ENCODE data around the gene BBX. TPM values are rescaled to one million over a fixed set of nuclear protein-coding genes. Genes with fewer than 3 reads are reported as not detected.
"Not testable (repeated sequence)": the region's sequence is repeated elsewhere in the genome, so short reads cannot be mapped to it uniquely, and the experiment has no call there.

Gene BBX
- total RNA-seq, 1 donor from 2014 or later, result 45.8 TPM

DNA sequence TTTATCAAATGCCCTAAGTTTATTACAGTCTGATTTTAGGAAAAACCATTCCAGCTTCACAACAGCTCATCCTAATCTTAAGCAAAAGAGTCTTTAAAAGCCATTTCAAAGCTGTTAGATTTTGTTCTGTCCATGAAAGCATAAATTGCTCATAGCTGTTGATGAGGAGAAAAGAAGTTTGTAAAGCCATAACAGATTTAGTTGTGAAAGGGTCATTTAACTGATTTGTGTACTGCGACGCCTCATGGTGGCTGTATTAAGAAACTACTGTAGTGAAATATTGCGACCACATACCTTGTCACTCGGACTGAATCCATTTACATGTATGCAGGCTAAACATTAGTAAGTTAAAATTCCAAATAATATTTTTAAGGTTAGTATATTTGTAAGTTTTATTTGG is 20.9 kb downstream of the BBX start:
- DNase-seq, result no peak

DNA sequence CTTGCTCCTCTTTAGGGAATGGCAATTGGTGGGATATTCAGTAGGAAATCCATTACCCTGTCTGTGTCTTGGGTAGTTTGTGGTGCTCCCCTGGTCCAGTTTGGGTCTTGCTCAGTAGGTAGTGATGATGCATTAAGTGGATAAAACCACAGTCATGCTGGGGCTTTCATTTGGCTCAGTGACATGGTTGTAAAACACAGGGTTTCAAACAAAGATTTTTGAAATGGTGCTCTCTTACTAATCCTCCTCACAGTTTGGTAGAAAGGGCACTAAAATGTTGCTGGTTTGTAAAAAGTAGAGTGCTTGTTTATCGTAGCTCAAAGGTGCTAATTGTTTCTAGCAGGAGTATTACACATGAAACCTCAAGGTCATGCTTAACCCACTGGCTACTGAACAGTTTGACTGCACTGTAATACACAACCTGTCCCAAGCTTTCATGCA is 22.9 kb downstream of the BBX start:
- no peak for DNase-seq

DNA sequence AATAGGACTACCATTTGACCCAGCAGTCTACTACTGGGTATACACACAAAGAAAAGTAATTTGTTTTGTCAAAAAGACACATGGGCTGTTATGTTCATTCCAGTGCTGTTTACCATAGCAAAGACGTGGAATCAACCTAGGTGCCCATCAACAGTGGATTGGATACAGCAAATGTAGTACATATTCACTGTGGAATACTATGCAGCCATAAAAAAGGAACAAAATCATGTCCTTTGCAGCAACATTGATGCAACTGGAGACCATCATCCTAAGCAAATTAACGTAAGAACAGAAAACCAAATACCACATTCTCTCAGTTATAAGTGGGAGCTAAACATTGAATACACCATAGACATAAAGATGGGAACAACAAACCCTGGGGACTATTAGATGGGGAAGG is 25.8 kb downstream of the BBX start:
- no peak for DNase-seq

DNA sequence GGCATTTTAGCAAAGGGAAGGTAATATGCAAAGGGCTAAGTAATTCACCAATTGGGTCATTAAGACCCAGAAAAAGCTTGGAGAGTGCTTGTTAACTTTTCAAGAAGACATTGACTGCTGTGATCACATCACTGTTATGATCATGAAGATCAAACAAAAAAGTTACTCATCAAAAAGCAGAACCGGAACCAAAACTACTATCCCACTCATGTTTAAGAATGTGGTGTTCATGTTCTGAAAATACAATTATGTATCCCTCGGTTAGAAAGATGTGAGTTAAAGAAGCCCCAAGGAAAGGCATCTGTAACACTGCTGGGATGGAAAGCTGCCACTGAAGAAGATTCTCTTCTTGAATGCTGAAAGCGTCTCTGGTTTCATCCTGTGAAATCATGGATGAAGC is 32.6 kb downstream of the BBX start:
- no peak for DNase-seq

DNA sequence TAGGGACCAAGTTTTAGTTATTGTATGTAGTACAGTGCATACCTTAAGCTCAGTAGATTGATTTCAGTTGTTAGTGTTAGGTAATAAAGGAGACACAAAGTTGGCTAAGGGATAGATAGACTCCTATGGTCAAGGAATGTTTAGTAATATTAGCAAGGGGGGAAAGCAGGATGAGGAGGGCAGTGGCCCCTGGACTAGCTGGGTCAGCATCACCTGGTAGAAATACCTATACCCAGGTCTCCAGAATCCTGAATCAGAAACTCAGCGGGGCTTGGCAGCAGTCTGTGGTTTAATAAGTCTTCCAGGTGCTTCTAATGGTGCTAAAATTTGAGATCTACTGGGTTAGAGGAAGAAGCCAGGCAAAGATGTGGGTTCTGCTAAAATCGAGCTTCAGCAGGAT is 35.0 kb downstream of the BBX start:
- no peak for DNase-seq

DNA sequence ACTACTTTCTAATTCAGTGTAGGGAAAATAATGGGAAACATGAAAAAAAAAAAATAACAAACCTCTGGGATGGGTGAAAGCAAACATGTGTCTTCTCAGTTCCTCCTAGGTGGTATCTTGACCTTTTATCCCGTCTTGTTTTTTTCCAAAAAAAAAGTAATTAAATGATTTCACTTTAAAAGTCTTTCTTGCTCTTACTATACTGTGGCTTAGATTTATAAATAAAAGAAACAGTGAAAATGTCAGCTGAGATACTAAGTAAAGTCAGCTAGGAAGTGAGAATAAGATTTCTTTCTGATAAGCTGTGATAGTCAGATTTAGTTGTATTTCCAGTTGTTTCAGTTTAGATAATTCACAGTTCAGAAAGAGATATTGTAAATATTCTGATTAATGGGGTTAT is 37.4 kb downstream of the BBX start:
- no peak for DNase-seq

DNA sequence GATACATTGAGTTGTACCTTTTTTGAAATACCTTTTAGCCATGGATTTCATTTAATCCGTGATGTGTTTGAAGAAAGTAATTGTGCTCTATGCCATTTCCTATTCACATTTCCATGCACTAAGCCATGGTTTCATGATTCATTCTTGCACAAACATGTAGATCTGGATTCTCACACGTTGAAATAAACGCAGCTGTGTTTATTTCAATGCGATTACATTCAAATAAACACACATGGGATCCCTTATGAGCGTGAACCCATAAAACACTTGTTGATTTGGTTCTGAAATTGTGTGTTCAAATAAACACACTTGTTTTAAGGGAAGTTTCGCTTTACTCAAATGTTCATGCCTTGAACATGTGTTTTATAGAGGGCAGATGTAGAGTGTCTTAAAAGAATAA is 39.2 kb downstream of the BBX start:
- DNase-seq, result no peak

DNA sequence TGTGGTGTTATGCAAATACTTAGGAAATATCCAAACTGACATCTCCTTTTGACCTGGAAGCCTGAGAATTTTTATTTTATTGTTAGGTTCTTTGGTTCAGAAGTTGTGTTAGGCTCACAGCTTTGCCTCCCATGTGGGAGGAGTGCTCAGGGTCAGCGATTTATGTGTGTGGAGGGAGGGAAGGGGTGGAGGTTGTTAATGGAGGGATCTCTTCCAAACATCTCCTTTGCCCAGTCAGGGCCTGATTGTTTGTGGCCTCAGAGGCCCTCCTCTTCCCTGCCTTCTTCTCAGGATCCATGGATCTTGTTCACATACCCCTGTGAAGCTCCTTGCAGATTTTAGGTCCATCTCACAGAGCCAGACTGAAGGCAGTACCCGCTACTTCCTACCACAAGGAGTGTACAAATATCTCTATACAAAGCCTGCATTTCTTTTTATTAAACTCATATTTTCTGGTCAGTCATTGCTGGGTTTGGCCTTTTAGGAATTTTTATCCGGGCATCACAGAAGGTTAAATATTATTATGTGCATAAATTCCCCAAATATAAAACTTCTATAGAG is 40.3 kb downstream of the BBX start:
- DNase-seq, result no peak

DNA sequence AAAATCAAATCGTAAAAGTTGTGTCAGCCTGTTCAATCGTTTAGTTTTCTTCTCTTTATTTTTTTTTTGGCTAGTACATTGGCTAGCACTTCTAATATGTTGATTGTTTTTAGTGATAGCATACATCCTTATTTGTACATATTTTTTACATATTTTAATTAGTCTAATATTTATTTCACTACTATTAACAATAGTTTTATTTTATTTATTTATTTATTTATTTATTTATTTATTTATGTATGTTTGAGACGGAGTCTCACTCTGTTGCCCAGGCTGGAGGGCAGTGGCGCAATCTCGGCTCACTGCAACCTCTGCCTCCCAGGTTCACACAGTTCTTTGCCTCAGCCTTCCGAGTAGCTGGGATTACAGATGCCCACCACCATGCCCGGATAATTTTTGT is 42.5 kb downstream of the BBX start:
- not testable (repeated sequence) for DNase-seq

DNA sequence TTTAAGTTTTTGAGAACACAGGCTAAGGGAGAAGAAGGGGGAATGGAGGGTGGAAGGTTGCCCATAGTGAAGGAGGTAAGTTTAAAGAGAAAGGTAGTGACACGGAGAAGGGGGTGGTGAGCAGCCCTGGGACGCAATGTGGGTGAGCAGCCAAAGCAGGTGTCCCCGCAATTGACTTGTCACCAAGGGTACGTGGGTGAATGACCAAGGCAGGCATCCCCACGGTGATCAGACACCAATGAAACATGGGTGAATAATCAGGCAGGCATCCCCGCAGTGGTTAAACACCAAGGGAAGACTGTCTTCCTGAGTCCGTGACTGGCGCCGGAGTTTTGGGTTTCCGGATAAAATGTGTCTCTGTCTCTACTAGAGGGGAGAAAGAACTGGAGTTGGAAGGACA is 48.3 kb downstream of the BBX start:
- DNase-seq, result not testable (repeated sequence)

DNA sequence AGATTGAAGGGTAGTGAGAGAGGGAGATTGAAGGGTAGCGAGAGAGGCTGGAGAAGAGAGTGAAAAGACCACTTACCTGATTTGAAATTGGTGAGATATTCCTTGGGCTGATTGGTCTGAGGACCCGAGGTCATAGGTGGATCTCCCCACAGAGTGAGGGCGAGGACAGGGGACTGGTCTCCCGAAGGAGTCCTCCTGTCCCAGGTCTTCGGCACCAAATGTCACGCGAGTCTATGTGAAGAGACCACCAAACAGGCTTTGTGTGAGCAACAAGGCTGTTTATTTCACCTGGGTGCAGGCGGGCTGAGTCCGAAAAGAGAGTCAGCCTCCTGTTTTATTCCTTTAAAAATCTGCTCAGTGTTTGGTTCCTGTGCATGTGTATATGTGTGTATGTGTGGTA is 48.7 kb downstream of the BBX start:
- DNase-seq, result not testable (repeated sequence)

DNA sequence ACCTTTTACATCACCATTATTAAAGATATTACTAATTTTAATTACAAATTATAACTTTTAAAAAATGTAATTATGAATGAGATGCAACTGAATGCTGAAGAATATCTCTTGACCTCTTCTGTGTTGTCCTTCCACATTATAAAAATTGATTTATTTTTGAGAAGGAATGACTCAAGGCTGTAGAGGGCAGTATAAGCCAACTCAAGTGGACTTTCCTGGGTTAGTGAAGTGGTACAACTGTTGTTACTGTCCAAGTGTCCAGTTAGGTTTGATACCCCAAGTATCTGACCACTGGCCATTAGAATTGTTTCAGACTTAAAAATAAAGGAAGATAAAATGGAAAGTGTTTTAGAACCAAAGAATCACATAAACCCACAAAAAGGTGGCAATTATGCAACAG is 51.9 kb downstream of the BBX start:
- peak; percentile 2 for DNase-seq

DNA sequence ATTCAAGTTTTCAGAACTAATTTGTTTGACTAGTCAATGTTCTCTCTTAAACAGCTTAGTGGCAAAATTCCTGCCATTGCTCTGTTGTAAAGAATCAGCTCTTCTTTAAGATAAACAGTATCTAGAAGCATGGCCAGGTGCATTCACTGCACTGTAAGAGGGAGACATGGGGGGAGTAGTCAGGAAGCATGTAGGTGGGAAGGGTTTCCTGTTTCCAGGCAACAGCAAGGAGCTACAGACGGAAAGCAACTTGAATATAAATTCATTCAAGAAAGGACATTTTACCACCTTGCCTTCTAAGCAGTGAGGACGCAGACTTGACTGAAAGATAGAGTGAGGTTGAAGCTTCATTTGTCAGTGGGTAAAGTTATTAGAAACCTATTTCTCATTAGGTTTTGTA is 55.3 kb downstream of the BBX start:
- DNase-seq, result no peak

DNA sequence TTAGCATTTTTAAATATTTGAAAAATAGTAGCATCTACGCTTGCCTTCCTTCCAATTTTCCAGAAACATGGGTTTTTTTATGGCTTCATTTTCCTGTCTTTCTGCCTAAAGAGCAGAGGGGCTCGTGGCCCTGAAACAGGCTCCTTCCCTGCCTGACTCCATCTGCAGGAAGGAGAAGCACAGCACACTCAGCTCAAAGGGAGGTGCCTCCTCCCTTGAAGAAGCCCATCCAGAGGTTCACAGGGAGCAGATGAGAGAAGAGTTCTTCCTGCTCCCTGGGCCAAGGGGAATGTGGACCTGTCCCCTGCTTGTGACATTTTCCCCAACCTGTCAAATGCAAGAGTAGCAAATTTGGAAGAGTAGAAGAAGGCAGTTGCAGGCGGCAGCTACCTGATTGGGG is 55.8 kb downstream of the BBX start:
- no peak for DNase-seq

DNA sequence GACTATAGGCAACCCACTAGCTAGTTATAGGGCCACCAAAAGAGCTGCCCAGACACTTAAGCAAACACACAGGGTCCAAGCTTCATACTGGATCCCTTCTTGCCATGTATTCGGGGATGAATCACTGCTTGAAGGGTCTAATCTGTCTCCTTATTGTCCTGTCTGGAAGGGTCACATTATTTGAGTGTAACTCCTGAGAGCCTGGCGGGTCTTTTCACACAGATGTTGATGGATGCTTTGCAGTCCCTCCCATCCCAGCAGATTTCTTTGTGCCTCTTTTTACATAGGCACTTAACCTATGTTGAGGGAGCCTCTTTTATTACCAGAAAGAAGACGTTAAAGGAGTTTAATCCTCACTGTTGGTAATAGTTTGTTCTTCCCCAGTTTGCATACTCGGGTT is 56.6 kb downstream of the BBX start:
- DNase-seq, result no peak

DNA sequence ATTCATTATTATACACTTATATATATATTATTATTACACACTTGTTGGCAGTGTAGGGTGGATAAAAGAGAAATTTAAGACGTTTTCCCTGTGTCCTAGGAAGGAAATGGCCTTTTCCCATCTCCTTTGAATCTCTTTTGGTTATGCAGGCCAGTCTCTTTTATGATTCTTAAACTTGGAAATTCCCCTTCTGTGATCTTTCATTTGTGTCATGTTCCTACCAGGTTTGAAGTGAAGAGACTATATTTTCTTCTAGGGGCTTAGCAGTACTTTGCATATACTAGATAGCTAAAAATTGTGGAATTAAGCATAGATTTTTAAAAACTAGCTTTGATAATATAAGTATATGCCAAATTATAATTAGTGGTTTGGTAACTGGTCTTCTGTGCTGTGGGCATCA is 58.5 kb downstream of the BBX start:
- no peak for DNase-seq

DNA sequence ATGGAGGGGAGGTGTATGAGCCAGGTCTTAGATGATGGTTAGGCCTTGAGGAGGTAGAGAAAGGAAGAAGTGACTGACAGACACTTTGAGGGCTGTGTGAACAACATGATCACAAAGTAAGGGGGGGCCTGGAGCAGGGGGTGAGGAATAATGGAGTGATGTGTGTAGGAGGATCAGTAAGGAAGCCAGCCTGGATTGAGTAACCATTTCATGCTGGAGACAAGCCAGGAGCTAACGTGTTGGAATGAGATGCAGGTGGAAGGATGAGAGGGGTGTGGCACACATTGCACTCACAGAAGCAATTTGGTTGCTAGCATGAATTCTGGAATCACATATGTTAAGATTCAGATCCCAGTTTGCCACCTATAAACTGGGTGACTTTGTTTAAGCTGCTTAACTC is 65.5 kb downstream of the BBX start:
- no peak for DNase-seq

DNA sequence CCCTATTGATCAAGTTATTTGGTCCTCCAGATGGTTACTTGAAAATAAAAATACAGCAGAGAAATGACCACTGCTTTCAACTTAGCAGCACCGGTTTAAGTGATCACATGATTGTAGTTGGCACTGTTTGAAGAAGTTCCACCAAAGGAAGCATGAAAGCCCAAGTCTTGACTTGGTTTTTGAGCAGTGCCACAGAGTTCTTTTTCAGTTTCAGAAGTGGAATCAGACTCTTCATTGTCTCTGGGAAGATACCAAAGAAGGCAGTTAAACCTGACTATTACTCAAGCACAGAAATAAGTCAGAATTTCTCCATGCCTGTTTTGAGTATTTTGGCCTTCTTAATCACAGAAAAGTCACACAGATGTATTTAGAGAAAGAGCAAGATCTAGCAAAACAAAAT is 66.7 kb downstream of the BBX start:
- no peak for DNase-seq

DNA sequence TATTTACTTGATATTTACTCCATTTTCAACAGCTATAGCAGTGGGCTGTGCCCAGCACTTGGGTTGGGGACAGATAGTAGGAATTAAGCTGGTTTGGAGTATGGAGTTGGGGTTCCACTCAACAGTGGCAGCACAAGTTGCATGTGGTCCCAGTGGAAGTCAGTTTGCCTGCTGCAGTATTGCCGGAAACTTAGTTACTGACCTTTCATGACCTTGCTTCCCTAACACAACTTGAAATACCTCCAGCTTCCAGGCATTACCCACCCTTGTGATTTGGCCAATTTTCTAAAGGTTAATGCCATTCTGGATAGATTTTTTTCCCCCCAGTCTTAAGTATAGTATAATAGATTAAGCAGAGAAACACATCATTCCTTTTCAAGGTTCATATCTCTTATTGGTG is 68.0 kb downstream of the BBX start:
- DNase-seq, result no peak

DNA sequence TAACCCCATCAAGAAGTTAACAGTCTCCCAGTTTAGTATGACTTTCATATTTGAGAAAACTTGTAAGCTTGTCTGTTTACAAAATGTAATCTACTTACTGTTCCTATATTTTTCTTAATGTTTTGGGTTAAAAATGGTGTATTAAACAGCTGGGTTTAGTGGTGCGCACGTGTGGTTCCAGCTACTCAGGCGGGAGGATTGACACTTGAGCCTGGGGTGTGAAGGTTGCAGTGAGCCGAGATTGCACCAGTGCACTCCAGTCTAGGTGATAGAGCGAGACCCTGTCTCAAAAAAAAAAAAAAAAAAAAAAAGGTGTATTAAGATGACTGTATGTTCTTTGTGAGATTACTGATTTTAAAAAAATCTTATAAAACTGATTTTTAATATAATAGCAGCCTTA is 69.3 kb downstream of the BBX start:
- DNase-seq, result no peak

DNA sequence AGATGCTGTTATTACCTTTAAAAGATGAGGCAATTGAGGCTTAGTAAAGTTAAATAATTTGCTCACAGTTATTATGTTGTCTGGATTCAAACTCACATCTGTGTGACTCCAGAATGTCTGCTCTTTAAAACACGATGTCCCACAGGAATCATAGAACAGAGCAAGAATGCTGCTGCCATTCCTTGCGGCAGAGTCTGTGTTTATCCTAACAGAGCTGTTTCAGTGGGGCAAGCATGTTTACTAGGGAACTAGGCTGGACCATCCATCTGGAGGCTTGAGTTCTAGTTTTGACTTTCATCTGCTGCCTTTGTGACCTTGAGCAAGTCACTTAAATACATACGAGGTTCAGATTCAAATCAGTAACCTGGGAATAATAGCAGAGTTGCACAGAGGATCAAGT is 72.1 kb downstream of the BBX start:
- DNase-seq, result no peak

DNA sequence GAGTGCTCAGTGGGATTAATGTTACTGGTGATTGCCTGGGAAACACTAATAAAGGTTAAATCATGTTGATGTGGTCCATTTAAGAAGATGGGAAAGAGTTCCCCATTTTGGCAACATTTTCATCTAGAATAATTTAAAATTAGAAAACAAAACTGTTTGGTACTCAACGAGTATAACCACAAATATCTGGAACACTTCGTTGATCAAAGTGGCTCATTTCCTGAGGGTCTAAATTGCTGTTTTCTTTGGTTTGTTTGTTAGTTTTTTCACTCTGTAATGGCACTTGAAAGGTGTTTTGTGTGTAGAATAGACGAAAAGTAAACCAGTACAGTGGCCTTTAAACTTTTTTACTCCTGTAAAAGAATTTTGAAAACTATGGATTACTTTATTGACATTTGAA is 73.9 kb downstream of the BBX start:
- no peak for DNase-seq

DNA sequence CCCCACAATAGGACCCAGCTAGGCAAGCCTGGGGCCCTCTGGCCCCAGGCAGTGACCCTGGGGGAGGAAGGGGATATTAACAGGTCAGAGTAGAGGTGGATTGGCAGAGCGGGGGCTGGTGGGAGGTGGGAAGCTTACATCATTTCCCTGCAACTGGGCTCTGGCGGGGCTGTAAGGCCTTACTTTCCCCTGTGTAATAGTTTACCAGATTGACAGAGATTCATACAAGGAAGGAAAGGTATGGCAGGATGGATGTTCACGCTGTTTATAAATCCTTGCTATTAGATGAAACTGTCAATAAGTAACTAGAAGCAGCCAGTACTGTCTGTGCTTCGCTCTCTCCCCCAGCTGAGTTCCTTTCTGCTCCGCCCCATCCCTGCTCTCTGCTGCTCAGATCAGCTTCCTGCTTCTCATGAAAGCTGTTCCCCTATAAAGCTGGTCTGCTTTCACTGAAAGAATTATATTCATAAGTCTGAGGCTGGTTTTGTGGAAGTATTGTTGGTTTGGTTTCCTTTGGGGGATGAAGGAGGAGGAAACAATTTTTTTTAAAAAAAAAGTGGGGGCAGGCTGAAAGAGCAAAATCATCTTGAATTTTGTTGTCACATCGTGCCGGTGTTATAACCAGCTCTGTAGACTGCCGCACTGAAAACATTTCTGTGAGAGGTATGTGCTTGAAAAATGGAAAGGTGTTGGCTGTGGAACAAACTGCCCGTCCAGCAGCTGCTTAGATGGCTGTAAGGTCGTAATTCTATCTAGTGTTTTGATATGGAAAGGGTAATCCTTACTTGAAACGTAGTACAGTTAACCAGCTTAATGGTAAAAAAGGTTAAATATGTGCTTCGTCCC is 76.4 kb downstream of the BBX start:
- peak; percentile 56 for DNase-seq

DNA sequence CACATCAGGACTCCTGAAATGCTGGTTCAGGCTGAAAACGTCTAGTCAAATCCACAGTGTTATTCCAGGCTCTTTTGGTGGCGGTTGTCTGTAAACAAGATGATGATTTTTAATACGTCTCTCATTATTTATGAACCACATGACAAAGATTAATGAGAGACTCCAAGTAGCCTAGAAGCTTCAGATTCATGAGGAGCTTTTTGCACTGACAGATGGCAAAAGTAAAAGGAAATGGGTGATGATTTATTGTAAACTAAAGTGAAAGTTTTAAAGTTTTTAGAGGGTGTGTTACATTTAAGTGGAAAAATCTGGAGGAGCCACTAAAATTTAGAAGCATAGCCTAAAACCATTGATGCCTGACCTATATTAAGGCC is 77.0 kb downstream of the BBX start:
- peak; percentile 15 for DNase-seq

Measured in skin of body (tissue), 2 donors.